Inflammatory macrophage treated with lipopolysaccharide for 4 hours (primary cell): ENCODE results near the gene CYB5A.
A peak's percentile ranks its signal among the peaks of the same experiment; 100 is the strongest.

Experiments used
- DNase-seq: peaks from one replicate; pipeline ENCODE4 v3.0.0-alpha.2; 2020

The CYB5A gene

GRCh38 chr18:74241970-74242369 is 49.8 kb downstream of the CYB5A start:
- no peak for DNase-seq

- no peak for DNase-seq
These were observed 50.3 kb downstream of the CYB5A start for GRCh38 chr18:74241426-74241825.

- no peak for DNase-seq
These were observed 52.2 kb downstream of the CYB5A start for GRCh38 chr18:74239567-74239966.

GRCh38 chr18:74234326-74235171 is 57.2 kb downstream of the CYB5A start:
- DNase-seq, result peak; percentile 90

GRCh38 chr18:74233933-74234325 is 57.8 kb downstream of the CYB5A start:
- no peak for DNase-seq

DNA sequence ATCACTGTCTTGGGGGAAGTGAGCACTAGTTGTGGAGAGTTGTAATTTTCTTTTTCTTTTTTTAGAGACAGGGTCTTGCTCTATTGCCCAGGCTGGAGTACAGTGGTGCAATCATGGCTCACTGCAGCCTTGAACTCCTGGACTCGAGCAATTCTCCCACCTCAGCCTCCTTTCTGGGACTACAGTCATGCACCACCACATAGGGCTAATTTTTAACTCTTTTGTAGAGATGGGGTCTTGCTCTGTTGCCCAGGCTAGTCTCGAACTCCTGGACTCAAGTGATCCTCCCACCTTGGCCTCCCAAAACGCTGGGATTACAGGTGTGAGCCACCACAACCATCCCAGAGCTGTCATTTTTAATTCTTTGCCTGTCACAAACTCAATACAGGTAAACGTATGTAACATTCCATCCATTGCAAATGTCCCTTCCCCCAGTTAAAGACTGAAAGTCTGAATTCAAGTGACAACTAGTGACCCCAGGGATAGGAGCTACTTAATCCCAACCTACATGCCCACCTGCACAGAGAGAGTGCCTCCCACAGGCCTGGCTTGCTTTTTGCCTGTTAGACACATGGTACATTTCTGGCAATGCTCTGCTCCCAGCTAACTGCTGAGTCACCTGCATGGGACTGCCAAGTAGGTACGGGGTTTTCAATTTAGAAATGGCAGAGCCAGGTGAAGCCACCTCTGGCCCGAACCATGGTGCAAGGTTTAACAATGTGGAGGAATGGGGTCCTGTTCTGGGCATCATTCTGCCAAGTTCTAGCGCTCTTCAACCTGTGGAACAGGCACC is 60.6 kb downstream of the CYB5A start:
- no peak for DNase-seq

DNA sequence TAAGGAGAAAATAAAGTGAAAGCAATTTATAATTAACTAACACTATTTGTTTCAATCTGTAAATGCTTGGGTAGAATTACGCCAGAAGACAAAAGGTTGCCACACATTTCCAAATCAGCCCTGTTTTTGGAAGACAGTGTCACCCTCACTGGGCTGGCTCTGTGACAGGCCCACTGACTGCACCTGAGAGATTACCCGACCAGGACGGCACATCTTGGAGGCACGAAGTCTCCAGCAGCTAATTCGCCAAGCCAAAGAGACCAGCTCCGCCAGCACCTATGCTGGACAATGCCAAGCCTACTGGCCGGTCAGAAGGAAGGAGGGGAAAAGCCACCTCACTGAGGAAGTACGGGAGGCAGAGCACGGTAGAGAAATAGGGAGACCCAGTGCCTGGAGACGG is 61.9 kb downstream of the CYB5A start:
- DNase-seq, result no peak

DNA sequence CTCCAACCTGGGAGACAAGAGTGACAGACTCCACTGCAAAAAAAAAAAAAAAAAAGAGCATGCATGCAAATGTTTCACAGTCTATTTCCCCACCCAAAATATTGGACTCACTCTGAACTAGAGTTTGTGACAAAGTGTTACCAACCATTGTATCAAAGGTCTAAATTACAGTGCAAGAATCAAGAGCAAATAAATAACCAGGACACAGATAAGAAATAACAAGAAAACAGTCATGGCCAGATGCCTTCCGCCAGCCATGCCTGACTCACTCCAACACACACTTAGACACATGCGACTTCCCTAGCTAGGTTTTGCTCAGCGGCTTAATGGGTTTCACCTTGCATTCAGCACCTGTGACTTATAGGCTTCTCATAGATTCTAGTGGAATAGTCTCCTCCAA is 62.8 kb downstream of the CYB5A start:
- no peak for DNase-seq

DNA sequence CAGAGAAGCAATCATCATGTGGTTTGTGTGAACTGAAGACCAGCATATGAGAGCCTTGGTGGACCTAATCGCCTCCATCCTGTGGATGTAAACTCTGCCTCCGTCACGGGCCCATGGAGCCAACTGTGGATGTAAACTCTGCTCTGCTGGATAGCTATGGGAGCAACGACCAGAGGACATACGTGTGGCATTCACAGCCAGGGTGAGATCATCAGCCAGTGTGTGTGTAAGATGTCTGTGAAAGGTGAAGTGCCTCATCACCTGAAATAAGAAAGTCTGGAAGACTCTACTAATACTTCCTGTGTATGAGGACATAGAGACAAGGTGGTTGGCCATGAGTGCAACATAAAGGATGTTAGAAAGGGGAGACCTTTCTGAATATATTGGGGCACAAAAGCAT is 63.5 kb downstream of the CYB5A start:
- no peak for DNase-seq

- no peak for DNase-seq
These were observed 65.1 kb downstream of the CYB5A start for GRCh38 chr18:74226666-74227065.

- DNase-seq, result no peak
These were observed 65.6 kb downstream of the CYB5A start for GRCh38 chr18:74226156-74226555.

DNA sequence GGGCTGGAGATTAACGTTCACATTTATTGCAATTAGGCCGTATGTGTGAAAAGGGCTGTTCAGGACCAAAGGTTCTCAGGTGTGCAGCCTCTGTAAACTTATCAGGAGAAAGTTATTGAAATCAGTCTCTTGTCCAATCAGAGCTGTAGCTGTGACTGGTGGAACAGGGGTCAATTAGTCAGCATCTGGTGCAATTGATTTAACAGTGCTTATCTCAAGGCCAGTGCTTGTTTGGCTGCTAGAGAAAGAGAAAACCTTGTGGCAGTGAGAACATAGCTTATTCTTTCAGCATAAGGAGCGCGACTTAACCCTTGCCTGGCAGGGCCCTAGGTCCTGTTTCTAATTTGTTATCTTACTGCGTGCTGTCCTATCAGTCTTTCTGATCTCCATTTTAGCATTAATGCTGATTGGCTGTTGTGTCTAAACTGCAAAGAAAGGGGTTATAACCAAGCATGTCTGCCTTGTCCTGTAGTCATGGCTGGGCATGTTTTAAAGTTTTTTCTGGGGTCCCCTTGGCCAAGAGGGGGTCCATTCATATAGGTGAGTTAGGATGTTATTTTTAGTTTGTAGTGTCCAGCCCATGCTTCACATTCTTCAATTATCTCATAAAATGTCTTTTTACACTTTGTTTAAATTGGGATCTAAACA is 66.4 kb downstream of the CYB5A start:
- DNase-seq, result no peak

GRCh38 chr18:74222710-74223494 is 68.9 kb downstream of the CYB5A start:
- DNase-seq, result no peak

GRCh38 chr18:74221081-74221480 is 70.7 kb downstream of the CYB5A start:
- DNase-seq, result no peak

- DNase-seq, result no peak
These were observed 72.7 kb downstream of the CYB5A start for GRCh38 chr18:74219056-74219455.

DNA sequence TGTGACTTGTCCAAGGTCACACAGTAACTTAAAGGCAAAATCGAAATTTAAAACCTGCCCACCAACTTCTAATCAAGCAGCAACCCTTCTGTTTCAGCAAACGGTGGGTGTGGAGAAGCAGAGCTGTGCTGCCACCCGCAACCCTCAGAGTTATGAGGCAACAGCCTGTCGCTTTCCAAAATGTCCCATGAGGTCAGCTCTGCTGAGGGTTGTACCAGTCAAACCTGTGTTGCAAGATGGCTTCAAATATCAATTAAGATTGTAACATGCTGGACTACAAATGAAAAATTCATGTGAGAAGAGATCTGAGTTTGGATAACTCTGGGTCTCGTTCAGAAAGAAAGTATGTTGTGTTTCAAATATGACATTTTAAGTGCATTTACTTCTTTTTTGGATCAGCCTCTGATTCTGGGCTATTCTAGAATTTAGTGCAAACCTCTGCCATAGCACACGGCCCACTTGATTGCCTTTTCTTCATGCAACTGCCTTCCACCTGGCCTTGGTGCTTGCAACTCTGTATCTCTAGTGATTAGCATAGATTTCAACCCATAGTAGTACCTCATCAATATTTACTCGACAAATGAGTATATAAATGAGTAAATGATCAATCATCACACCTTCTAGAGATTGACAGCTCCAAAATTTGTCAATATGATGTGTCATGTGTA is 74.2 kb downstream of the CYB5A start:
- peak; percentile 59 for DNase-seq

DNA sequence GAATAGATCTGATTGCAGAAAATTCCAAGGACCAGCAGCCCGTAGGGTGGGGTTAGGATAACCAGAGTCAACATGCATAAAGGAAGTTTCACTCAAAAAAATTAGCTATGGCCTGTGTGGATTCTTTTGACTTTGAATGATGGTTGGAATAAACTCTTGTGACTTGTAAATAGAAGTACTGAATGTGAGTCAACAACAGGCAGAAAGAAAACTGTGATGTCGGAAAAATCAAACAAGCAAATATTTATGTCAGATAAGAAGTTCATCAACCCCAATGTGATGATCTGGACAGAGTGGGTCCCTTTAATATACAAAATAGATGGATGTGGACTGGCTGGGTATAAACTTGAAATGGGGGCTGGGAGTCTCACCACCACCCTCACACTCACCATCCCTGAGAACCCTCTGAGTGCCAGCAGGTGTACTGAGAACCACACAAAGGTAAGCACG is 75.1 kb downstream of the CYB5A start:
- no peak for DNase-seq

DNA sequence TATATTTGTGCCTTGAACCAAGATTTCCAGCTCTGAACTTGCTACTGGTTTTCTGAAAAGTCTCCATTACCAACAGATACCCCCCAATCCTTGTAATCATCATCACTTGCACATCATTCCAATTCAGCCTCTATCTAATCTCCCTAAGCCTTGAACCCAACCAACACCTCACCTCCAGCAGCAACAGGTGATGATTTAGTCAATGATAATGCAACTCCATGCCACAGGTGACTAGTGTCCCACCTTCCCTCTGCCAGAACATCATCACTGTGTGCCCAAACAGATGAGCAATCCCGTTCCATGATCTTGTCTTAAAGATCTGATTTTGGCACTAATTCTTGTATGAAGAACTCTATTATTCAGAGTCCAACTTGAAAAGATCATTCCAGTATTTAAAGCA is 75.9 kb downstream of the CYB5A start:
- no peak for DNase-seq

GRCh38 chr18:74213429-74213828 is 78.3 kb downstream of the CYB5A start:
- DNase-seq, result no peak

DNA sequence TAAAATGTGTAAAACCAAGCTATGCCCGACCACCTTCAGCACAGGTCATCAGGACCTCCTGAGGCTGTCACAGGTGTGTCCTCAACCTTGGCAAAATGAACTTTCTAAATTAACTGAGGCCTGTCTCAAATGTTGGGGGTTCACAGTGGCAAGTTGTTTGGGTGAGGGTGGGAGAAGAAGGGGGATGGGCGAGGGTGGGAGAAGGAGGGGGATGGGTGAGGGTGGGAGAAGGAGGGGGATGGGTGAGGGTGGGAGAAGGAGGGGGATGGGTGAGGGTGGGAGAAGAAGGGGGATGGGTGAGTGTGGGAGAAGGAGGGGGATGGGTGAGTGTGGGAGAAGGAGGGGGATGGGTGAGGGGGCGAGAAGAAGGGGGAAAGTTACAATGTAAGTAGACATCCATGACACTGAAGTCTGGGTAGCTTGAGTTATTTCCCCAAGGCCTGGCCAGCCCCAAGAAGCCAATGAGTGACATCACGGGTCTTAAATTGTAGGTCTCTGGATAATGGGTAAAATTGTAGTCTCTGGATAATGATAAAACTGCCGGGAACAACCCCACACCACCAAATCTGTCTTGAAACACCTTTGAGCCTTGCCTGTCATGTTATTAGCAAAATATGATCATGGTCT is 87.1 kb downstream of the CYB5A start:
- DNase-seq, result no peak

GRCh38 chr18:74203811-74204210 is 88.0 kb downstream of the CYB5A start:
- DNase-seq, result no peak
